Measurements from ENCODE around the gene TMEM126A. TPM values are rescaled to one million over a fixed set of nuclear protein-coding genes. Genes with fewer than 3 reads are reported as not detected.
A peak's percentile ranks its signal among the peaks of the same experiment; 100 is the strongest.

TMEM126A gene
- total RNA-seq, 1 experiment from 2014 or later, result 30.6 TPM

DNA sequence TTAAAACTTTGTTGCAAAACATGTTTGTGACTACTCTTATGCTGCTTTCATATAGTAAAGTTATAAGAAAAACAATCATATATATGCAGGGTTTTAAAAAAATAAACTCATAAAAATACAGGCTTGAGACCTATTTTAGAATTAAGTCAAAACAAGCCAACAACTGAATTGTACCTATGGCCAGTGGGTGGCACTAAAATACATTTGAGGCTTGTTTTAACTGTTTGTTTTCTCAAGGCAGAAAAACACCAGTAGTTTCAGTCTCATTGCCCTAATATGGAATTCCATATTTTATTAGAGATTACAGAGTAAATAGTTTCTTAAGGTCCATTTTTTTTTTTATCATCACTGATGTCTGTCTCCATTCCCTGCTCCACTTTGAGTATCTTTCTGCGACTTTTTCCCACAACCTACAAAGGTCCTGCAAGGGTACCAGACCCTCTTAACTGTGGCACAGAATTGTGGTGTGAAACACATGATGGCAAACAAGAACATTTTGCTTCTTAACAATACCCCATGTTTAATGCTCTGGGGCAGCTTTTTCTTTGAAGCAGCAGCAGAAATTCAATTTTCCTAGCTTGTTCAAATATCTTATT lies 46.7 kb downstream of the TMEM126A start:
- Histone ChIP-seq H3K36me3 (no peaks in the 10 kb centered on the region), H3K27ac (no peak overlapping the region), H3K4me3 (no peak overlapping the region), H3K27me3 (replicated peaks) (no peaks in the 10 kb centered on the region), H3K9me3 (replicated peaks) (no peaks in the 10 kb centered on the region), H3K4me1 (replicated peaks) (no peaks in the 10 kb centered on the region)
- DNase-seq (ENCODE audit: low read depth in 1 of 2, low spot score in 2 of 2), result peak in 1 of 2 experiments; percentile 11

DNA sequence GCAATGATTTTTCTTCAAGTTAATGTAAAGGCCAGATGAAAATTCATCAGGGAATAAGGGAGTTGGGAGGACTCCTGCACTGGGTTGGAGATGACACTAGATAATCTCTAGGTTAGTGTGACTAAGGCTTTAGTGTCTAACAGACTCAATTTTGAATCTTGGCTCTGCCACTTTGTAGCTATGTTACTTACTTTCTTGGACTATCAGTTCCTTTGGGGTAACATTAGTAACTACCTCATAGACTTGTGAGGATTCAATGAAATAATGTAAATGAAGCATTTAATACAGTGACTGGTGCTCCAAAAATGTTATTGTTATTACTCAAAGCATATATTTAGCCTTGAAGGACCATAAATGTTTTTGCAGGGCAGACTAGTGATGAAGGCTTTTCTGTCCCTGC lies 47.8 kb downstream of the TMEM126A start:
- Histone ChIP-seq H3K36me3 (no peaks in the 10 kb centered on the region), H3K27ac (no peak overlapping the region), H3K4me3 (no peak overlapping the region), H3K27me3 (replicated peaks) (no peaks in the 10 kb centered on the region), H3K9me3 (replicated peaks) (no peaks in the 10 kb centered on the region), H3K4me1 (replicated peaks) (no peaks in the 10 kb centered on the region)
- no peak for DNase-seq (ENCODE audit: low read depth in 1 of 2, low spot score in 2 of 2)

DNA sequence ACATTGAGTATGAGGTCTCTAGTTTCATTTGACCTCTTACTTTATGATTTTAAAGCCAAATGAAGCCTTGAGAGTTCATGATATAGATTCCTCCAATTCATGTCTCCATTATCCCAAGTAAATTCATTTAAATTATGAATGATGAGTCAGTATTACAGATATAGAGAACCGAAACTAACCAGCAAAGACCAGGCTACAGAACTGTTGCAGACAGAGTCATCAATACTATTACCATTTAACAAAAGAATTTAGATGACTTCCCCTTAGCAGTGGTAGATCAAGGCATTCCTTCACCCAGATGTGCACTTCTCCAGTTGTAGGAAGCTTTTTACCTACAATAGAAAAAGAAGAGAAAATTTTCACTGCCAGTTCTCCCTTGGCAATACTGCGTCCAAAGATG lies 50.0 kb downstream of the TMEM126A start:
- Histone ChIP-seq H3K36me3 (no peaks in the 10 kb centered on the region), H3K27ac (no peak overlapping the region), H3K4me1 (replicated peaks) (no peaks in the 10 kb centered on the region), H3K9me3 (replicated peaks) (no peaks in the 10 kb centered on the region), H3K27me3 (replicated peaks) (no peaks in the 10 kb centered on the region), H3K4me3 (no peak overlapping the region)
- DNase-seq (ENCODE audit: low read depth in 1 of 2, low spot score in 2 of 2), result no peak

DNA sequence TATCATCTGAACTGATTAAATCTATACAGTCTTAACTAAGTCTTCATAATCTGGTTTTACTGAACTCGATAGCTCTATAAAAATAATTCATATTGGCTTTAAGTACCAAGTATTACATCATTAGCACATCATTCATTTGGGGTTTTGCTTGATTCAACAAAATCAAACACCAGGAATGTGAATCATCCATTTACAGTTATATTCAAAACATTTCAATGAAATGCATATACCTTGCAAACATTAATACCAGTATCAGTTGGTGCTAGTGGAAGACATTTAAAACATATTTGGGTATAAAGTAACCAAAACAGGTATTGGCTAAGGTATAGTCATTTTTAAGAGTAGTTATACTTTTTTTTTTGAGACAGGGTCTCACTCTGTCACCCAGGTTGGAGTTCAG lies 50.4 kb downstream of the TMEM126A start:
- Histone ChIP-seq H3K9me3 (replicated peaks) (no peaks in the 10 kb centered on the region), H3K4me1 (replicated peaks) (no peaks in the 10 kb centered on the region), H3K27me3 (replicated peaks) (no peaks in the 10 kb centered on the region), H3K27ac (no peak overlapping the region), H3K4me3 (no peak overlapping the region), H3K36me3 (no peaks in the 10 kb centered on the region)
- no peak for DNase-seq (ENCODE audit: low read depth in 1 of 2, low spot score in 2 of 2)

DNA sequence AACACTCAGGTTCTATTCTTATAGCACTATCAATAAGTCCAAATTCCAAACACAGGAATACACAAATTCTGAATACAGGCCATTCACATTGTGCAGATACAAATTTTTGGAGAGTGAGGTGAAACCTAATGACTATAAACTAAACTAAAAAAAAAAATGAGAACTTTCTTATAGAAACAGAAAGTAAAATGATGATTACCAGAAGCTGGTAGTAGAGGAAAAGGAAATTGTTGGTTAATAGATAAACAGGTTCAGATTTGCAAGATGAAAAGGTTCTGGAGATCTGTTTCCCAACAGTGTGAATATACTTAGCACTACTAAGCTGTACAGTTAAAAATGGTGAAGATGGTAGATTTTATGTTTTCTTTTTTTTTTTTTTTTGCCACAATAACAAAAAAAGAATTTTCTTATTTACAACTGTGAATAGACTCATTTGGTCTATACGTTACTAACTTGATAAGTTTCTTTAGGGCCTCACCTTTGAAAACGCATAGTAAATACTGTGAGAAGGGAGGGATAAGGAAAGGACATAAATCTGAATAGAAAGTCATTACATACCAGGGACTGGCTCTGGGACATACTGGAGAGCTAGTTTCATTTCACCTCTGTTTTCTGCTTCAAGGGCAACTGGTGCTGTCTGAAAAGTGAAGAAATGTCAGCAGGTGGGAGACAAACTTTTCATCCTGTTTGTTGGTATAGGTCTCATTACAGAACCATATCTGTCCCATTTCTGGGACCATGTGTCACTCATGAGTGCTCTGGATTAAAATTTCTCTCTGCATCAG lies 52.4 kb downstream of the TMEM126A start:
- Histone ChIP-seq H3K27ac (no peak overlapping the region), H3K4me1 (replicated peaks) (no peaks in the 10 kb centered on the region), H3K9me3 (replicated peaks) (no peaks in the 10 kb centered on the region), H3K4me3 (no peak overlapping the region), H3K27me3 (replicated peaks) (no peaks in the 10 kb centered on the region), H3K36me3 (no peaks in the 10 kb centered on the region)
- no peak for DNase-seq (ENCODE audit: low read depth in 1 of 2, low spot score in 2 of 2)

DNA sequence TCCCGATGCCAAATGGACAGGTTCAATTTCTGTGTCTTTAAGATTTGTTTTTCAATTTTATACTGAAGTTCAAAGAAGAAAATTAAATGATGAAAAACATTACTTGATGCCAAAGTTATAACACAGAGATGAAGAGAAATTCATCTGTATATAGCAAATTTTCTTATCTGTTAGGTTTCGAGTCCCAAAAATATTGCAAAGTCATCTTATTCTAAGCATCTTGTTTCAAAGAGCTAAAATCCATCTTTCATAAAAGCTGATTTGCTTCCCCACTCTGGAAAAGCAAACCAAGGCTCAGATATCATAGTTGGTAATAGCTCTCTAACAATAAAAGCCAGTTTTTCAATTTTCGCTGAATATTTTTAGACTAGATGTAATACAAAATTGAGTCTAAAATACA lies 57.2 kb downstream of the TMEM126A start:
- no peak for DNase-seq (ENCODE audit: low read depth in 1 of 2, low spot score in 2 of 2)
- Histone ChIP-seq H3K9me3 (replicated peaks) (no peaks in the 10 kb centered on the region), H3K27me3 (replicated peaks) (no peaks in the 10 kb centered on the region), H3K4me3 (no peak overlapping the region), H3K4me1 (replicated peaks) (no peaks in the 10 kb centered on the region), H3K36me3 (no peaks in the 10 kb centered on the region), H3K27ac (no peak overlapping the region)

DNA sequence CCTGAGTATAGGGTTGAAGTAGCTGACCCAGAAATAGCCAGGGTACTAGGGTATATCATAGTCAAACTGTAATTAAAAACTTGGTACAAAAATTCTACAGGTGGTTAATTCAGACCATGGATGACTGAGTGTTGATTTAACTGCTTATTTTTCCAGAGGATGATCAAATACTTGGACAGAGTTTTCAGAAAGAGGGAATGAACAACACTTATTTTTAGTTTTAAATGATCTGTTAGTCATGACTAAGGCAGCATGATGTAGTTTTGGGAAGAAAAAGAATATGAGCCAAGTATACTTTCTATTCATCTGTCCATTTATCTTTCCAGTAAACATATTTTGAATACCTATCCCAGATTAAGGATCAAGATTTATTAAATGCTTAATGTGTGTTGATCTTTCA lies 58.0 kb downstream of the TMEM126A start:
- Histone ChIP-seq H3K27ac (no peak overlapping the region), H3K4me1 (replicated peaks) (no peaks in the 10 kb centered on the region), H3K4me3 (no peak overlapping the region), H3K27me3 (replicated peaks) (no peaks in the 10 kb centered on the region), H3K36me3 (no peaks in the 10 kb centered on the region), H3K9me3 (replicated peaks) (no peaks in the 10 kb centered on the region)
- DNase-seq (ENCODE audit: low read depth in 1 of 2, low spot score in 2 of 2), result no peak

Other genes with a start within 250 kb of the TMEM126A start
- 0.13 TPM in 1 of 2 replicates, not detected in the other for gene DLG2, start 20.6 kb upstream of the TMEM126A start, total RNA-seq (2014; rRNA removed; shearing (Covaris generic))
- gene TMEM126B, start 19.4 kb upstream of the TMEM126A start, total RNA-seq (2014; rRNA removed; shearing (Covaris generic)), result 32.5 and 37.0 TPM in 2 replicates
- 15.2 and 24.6 TPM in 2 replicates for gene CREBZF, start 17.2 kb downstream of the TMEM126A start, total RNA-seq (2014; rRNA removed; shearing (Covaris generic))
- gene CCDC89, start 38.2 kb downstream of the TMEM126A start, total RNA-seq (2014; rRNA removed; shearing (Covaris generic)), result 0.26 TPM in 1 of 2 replicates, not detected in the other
- gene SYTL2, start 163.2 kb downstream of the TMEM126A start, total RNA-seq (2014; rRNA removed; shearing (Covaris generic)), result 4.9 and 11.4 TPM in 2 replicates
- not detected in 2 replicates for gene CCDC83, start 207.4 kb downstream of the TMEM126A start, total RNA-seq (2014; rRNA removed; shearing (Covaris generic))

Data from SJSA1 (cell line).